H1 (cell line): ENCODE measurements around the gene RALGAPA2.

Experiments
- EZH2 ChIP-seq: fragments of 200-600 bp; sonication (generic); IDR thresholded peaks from 2 replicates; pipeline ENCODE4 v1.7.1; 2012; ENCODE audit warnings: low read depth, mild to moderate bottlenecking, moderate library complexity, low read length, inconsistent platforms; ENCODE audit not compliant: severe bottlenecking
- HDAC6 ChIP-seq: IDR thresholded peaks from one replicate; pipeline ENCODE4 v1.7.1; 2012; ENCODE audit warnings: low read depth, mild to moderate bottlenecking, inconsistent platforms, low read length, moderate library complexity
- JUN ChIP-seq: IDR thresholded peaks from 2 replicates; pipeline ENCODE4 v1.6.1; 2011; ENCODE audit warnings: low read depth, mild to moderate bottlenecking, improper control_type of control experiment, low read length
- RAD21 ChIP-seq, 2 experiments: IDR thresholded peaks in 1 of 2; conservative IDR thresholded peaks in 1 of 2; 2 replicates each; pipeline ENCODE4 v1.6.1; 2011; ENCODE audit warnings: low read depth in 2 of 2, low read length in 2 of 2, improper control_type of control experiment in 1 of 2, inconsistent platforms in 1 of 2, mild to moderate bottlenecking in 1 of 2, moderate library complexity in 1 of 2
- TEAD4 ChIP-seq: IDR thresholded peaks from 2 replicates; pipeline ENCODE4 v1.6.1; 2012; ENCODE audit warnings: low read depth, low read length, inconsistent platforms, mixed read lengths
- YY1 ChIP-seq: IDR thresholded peaks from 2 replicates; pipeline ENCODE4 v1.6.1; 2011; ENCODE audit warnings: low read depth, mild to moderate bottlenecking, low read length

DNA sequence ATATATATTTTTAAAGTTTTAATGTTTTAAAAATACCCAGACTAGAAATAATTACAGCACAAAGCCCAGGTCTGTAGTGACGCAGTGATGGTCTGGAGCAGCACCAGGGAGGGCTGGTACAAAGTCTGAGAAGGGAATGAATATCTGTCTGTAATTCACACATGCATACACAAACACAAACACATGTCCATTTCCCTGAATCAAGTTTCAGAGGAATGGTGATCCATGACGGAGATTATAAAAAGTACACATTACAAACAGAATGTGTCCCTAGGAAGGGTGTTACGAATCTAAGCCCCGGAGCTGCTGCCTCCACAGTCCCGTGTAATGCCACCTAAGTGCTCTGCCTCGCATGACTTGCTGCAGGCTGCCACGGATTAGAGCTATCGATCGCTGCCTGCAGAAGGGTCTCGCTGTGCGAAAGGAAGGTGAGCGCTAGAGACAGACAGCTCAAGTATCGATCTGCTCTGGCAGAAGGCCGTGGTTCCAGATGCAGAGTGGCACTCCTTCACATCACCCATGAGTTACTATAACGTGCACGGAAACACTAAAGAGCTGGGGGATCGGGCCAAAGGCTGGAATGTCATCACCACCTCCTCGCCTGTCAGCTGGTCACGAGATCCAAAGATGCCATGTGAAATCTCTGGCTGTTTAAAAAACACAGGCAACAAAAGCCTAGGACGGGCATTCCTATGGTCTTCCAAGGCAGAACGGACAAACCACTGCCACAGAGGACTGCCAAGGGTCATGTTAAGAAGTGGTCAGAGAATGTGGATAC, 257.4 kb downstream of the RALGAPA2 start:
- no peak for TF ChIP-seq HDAC6
- TF ChIP-seq YY1 = no peak
- no peak for TF ChIP-seq EZH2
- TF ChIP-seq TEAD4 = no peak
- no peak for TF ChIP-seq RAD21 (IDR thresholded peaks at IDR 0.05 in 1 of 2, conservative IDR thresholded peaks at IDR 0.05 in 1 of 2; ENCODE audit: low read depth in 2 of 2, low read length in 2 of 2)
- TF ChIP-seq JUN = no peak
